Large intestine (tissue), 3 donors: ENCODE measurements around the gene FOXP1. TPM values are rescaled to one million over a fixed set of nuclear protein-coding genes. Genes with fewer than 3 reads are reported as not detected.

Experiments used
- DNase-seq, 2 donors: peaks; one replicate each; pipeline versions ENCODE4 v3.0.0 to v3.0.0-alpha.2; 2013
- H3K27ac ChIP-seq: one replicate; pipeline ENCODE4 v1.5.1; 2013; ENCODE audit warnings: low read length
- H3K27me3 ChIP-seq: 2 replicates; pipeline ENCODE4 v1.6.1; 2013; ENCODE audit warnings: low read length; ENCODE audit not compliant: control insufficient read depth, insufficient read depth
- H3K36me3 ChIP-seq: 2 replicates; pipeline ENCODE4 v1.6.1; 2013; ENCODE audit warnings: low read length; ENCODE audit not compliant: control insufficient read depth, insufficient read depth
- H3K4me1 ChIP-seq: one replicate; pipeline ENCODE4 v1.6.1; 2013; ENCODE audit warnings: low read length; ENCODE audit not compliant: control insufficient read depth, insufficient read depth
- H3K4me3 ChIP-seq: one replicate; pipeline ENCODE4 v1.5.1; 2013; ENCODE audit warnings: low read length
- H3K9me3 ChIP-seq: one replicate; pipeline ENCODE4 v1.6.1; 2013; ENCODE audit warnings: mild to moderate bottlenecking, low read depth, low read length, moderate library complexity; ENCODE audit not compliant: control insufficient read depth
- WGBS: methylation state at CpG from one replicate; pipeline ENCODE4 v1.1.5; 2013; ENCODE audit warnings: low lambda C conversion rate; ENCODE audit not compliant: insufficient coverage; 5-methylcytosine and 5-hydroxymethylcytosine counted together
- polyA plus RNA-seq: library from polyadenylated mRNA; unstranded; fragments of 120-200 nt; gene quantifications from one replicate; pipeline ENCODE4 v1.2.1, GENCODE V29; 2013

The FOXP1 gene
- polyA plus RNA-seq, 1 donor: 64.1 TPM

DNA sequence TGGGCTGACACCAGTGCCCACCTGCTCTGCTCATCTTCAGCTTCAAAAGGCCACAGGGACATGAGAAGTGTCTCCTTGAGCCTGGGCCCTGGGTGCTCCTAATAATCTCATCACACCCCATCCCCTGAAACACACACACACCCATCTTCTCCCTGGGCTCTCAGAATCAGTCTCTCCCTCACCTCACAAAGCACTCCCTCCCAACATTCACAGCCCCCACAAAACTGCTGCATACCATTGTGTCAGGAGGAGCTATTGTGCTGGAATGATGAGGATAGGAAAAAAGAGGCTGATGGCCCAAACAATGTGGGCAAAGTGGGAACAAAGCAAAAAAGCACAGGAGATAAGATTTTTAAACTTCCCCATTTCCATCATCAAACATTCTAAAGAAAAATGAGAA is 16.8 kb downstream of the FOXP1 start:
- DNase-seq: no peak
- peaks cover 33% of the 10 kb centered on the region for H3K36me3 ChIP-seq
- H3K4me1 ChIP-seq: peaks cover 4% of the 10 kb centered on the region
- no peaks in the 10 kb centered on the region for H3K27me3 ChIP-seq
- H3K4me3 ChIP-seq: no peak overlapping the region
- H3K9me3 ChIP-seq: no peaks in the 10 kb centered on the region
- H3K27ac ChIP-seq: no peak overlapping the region

DNA sequence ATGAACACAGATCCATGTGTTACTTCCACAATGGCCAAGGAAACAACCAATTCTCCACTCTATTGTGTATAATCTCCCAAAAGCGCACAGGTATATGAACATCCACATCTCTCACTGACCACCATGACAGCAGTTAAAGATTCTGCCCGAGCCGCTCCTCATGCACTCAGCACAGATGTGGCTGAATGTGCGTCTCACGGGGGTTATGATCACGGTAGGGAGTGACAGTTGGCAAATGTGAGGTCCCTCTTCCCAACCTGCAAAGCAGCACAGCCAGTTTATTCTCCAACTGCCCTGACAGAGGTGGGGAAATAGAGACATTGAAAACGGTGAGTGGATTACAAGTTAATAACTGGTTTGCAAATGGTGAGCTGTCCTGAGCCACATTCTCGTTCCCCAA is 17.6 kb downstream of the FOXP1 start:
- WGBS: 100% methylated on average over 1 of the region's 8 CpGs
- Histone ChIP-seq H3K9me3 (no peaks in the 10 kb centered on the region), H3K36me3 (peaks cover 36% of the 10 kb centered on the region), H3K27ac (no peak overlapping the region), H3K4me3 (no peak overlapping the region), H3K4me1 (peaks cover 4% of the 10 kb centered on the region), H3K27me3 (no peaks in the 10 kb centered on the region)
- DNase-seq: no peak

DNA sequence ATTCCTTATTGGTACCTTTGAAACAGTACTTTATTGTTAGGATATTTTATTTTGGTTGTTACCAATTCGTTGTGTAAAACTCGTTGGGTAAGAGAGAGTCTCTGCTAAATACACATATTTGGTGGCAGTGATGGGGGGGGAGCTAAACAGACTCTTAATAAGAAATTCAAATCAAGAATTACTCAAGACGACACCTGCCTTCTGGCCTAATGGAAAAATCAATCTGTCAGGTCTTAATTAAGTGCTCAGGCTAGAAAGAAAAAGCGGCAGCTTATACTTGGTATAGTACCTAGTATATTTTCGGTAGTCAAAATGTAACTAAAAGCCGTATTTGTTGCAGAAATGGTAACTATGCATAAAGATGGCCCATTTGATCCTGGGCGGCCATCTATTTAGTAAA is 18.2 kb downstream of the FOXP1 start:
- DNase-seq: no peak
- Histone ChIP-seq H3K4me1 (peaks cover 4% of the 10 kb centered on the region), H3K27me3 (no peaks in the 10 kb centered on the region), H3K36me3 (peaks cover 33% of the 10 kb centered on the region), H3K27ac (no peak overlapping the region), H3K4me3 (no peak overlapping the region), H3K9me3 (no peaks in the 10 kb centered on the region)
- 100% methylated on average over 2 of the region's 7 CpGs for WGBS

DNA sequence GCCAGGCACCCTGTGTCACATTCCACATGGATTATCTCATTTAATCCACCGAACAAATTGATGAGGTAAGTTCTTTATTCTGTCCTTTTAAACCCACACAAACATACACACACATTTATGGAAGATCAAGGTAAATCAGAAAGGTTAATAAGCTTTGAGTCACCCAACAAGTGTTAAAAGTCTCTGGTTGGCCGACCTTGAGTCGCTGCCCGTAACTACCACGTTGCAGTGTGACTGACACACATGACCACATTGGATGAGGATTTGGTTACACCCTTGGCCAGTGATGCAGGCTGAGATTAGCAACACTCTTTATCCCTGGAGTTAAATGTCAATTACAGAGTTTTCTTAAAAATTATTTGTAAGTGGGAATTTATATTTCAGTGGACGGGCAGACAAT is 19.2 kb downstream of the FOXP1 start:
- H3K36me3 ChIP-seq: peaks cover 33% of the 10 kb centered on the region
- DNase-seq: no peak
- peaks cover 4% of the 10 kb centered on the region for H3K4me1 ChIP-seq
- no peak overlapping the region for H3K27ac ChIP-seq
- no peak overlapping the region for H3K4me3 ChIP-seq
- 80% methylated on average over 1 of the region's 6 CpGs for WGBS
- H3K9me3 ChIP-seq: no peaks in the 10 kb centered on the region
- no peaks in the 10 kb centered on the region for H3K27me3 ChIP-seq

DNA sequence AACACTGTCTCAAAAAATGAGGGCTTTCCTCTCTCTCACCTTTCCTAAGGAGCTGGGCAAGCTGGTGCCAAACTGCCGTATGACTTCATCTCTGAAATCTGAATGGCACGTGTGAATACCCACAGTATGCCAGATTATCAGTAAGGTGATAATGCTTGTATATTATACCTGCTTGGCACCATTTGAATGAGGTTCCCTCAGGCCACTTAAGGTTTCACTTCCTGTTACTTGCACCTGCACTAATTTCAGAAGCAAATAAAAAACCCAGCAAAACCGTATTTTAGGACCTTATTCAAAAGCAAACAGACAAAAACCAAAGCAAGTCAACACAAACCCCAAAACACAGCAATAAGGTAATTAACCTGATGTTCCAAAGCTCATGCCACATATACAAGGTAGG is 19.7 kb downstream of the FOXP1 start:
- Histone ChIP-seq H3K27me3 (no peaks in the 10 kb centered on the region), H3K4me1 (peaks cover 4% of the 10 kb centered on the region), H3K27ac (no peak overlapping the region), H3K9me3 (no peaks in the 10 kb centered on the region), H3K4me3 (no peak overlapping the region), H3K36me3 (peaks cover 33% of the 10 kb centered on the region)
- no peak for DNase-seq
- no CpG with 5 or more reads among the region's 3 CpGs for WGBS

DNA sequence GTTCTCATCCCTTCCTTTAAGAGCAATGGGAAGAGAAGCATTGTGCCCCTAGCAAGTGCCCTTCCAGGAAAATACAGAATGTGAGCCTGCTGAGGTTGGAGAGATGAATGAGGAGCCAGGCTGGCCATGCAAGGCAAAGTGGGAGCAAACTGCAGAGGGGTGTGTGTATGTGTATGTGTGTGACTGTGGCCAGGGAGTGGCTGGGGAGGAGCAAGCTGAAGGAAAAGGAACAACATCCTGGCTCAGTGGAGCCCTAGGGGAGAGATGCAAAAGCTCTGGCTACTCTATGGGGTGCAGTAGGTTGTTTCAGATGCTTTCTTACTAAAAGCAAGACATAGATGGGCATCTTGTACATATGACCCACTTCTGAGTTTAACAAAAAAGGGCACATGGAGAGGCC is 20.6 kb downstream of the FOXP1 start:
- H3K36me3 ChIP-seq: peaks cover 36% of the 10 kb centered on the region
- no peaks in the 10 kb centered on the region for H3K9me3 ChIP-seq
- H3K4me1 ChIP-seq: peaks cover under 1% of the 10 kb centered on the region
- no peak overlapping the region for H3K27ac ChIP-seq
- DNase-seq: peak in 1 of 2 donors; percentile 14
- no peaks in the 10 kb centered on the region for H3K27me3 ChIP-seq
- H3K4me3 ChIP-seq: no peak overlapping the region

DNA sequence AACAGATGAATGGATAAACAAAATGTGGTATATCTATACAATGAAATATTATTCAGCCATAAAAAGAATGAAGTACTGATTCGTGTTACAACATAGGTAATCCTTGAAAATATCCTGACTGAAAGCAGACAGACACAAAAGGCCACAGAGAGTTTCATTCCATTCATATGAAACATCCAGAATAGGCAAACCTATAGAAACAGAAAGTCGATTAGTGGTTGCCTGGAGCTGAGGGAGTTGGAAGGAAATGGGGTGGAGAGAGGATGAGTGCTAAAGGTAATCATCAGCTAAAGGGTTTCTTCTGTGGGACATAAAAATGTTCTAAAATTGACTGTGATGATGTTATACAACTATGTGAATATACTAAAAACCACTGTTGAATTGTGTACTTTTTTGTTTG is 22.9 kb downstream of the FOXP1 start:
- Histone ChIP-seq H3K36me3 (peaks cover 22% of the 10 kb centered on the region), H3K4me3 (no peak overlapping the region), H3K9me3 (no peaks in the 10 kb centered on the region), H3K4me1 (no peaks in the 10 kb centered on the region), H3K27ac (no peak overlapping the region), H3K27me3 (no peaks in the 10 kb centered on the region)
- 100% methylated on average over 1 of the region's 2 CpGs for WGBS
- no peak for DNase-seq

DNA sequence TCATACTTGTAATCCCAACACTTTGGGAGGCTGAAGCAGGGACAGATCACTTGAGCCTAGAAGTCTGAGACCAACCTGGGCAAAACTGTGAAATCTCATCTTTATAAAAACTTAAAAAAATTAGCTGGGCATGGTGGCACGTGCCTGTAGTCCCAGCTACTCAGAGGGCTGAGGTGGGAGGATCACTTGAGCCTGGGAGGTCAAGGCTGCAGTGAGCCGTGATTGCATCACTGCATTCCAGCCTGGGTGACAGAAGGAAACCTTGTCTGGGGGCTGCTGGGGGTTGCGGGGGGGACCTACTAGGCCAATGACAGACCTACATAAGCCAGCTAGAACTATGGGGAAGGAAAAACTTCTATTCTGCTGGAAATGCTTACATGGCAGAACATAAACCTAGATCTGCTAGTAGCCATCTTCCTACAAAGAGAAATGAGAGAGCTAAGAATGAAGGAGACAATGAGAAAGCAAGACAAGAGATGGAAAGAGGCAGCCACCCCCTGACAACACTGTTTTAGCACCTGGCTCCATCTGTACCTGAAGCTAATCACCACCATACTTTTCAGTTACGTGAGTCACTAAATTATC is 23.9 kb downstream of the FOXP1 start:
- H3K27ac ChIP-seq: no peak overlapping the region
- no peak for DNase-seq
- 100% methylated on average over 1 of the region's 4 CpGs for WGBS
- H3K4me1 ChIP-seq: no peaks in the 10 kb centered on the region
- H3K36me3 ChIP-seq: peaks cover 15% of the 10 kb centered on the region
- no peaks in the 10 kb centered on the region for H3K27me3 ChIP-seq
- no peak overlapping the region for H3K4me3 ChIP-seq
- no peaks in the 10 kb centered on the region for H3K9me3 ChIP-seq

DNA sequence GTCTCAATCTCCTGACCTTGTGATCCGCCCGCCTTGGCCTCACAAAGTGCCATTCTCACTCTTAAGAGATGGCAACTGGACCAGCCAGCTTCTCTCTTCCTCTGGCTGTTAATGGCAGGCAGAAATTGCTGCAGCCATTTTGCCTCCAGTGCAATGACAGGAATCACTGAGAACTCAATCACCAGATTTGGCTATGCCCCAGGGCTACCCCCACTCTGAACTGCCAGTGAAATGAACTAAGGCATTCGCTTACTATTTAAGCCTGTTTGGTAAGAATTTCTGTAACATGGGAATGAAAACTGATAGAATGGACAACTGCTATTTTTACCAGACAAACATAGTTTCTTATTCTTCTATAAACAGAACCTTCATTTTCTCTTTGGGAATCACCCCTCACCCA is 24.5 kb downstream of the FOXP1 start:
- no CpG with 5 or more reads among the region's 3 CpGs for WGBS

DNA sequence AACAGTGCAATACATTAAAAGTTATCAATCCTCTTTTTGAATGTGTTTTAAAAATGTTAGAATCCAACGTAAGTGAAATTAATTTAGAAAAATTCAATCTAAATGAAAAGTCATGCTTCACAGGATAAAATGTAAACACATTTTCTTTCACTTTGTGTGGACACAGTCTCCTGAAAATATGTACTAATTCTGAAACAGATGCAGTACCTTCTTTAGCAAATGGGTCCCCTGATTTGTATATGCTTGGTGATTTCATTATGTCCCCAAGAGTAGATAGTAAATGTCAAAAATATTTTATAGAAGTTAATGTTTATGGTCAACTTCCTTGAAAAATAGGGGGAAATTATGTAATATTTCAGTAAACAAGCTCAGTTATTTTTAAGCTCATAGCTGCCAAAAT is 28.9 kb downstream of the FOXP1 start:
- 80% methylated on average over 1 of the region's 1 CpG for WGBS
- DNase-seq: no peak

More for the DNA sequence above, 24.5 kb downstream of the FOXP1 start:
- H3K27me3 ChIP-seq: no peaks in the 10 kb centered on the region
- DNase-seq: no peak
- H3K36me3 ChIP-seq: peaks cover 15% of the 10 kb centered on the region
- no peaks in the 10 kb centered on the region for H3K9me3 ChIP-seq
- H3K4me1 ChIP-seq: no peaks in the 10 kb centered on the region
- H3K27ac ChIP-seq: no peak overlapping the region
- no peak overlapping the region for H3K4me3 ChIP-seq

DNA sequence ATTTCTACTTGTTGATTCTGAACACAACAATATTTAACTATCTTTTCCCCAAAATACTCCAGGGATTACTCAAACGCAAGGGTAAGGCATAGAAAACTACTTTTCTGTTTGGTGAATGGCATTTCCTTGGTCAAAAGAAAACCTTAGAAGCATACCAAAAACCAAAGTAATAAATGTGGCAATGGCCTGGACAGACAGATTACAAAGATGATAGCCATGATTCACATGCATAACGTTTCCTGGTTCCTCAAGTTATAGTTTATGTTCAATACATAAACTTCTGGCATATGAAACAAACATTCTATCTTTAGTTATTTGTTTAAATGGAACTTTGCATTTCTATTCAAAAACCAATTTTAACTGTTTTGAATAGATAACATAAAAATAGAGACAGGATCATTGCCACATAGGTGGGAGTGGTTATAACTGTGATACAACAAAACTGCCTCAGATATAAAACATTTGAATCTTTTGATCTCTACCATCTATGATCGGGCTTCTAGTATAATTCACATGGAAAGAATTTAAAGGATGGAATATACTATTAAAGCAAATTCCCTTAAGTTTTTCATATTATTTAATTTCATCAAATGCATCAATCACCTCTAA is 32.1 kb downstream of the FOXP1 start:
- Histone ChIP-seq H3K27me3 (no peaks in the 10 kb centered on the region), H3K27ac (peak overlapping the region; percentile 16), H3K9me3 (no peaks in the 10 kb centered on the region), H3K4me3 (no peak overlapping the region), H3K36me3 (no peaks in the 10 kb centered on the region), H3K4me1 (peaks cover 26% of the 10 kb centered on the region)
- 84% methylated on average over 2 of the region's 3 CpGs for WGBS
- no peak for DNase-seq

More for the DNA sequence above, 28.9 kb downstream of the FOXP1 start:
- Histone ChIP-seq H3K36me3 (peaks cover 3% of the 10 kb centered on the region), H3K4me3 (no peak overlapping the region), H3K27ac (no peak overlapping the region), H3K9me3 (no peaks in the 10 kb centered on the region), H3K27me3 (no peaks in the 10 kb centered on the region), H3K4me1 (no peaks in the 10 kb centered on the region)
